HS-5 (cell line): ENCODE data around the gene GLI2.

Source experiments
- DNase-seq: peaks from one replicate; pipeline ENCODE4 v3.0.0-alpha.2; 2012; ENCODE audit warnings: low read depth

Gene GLI2

DNA sequence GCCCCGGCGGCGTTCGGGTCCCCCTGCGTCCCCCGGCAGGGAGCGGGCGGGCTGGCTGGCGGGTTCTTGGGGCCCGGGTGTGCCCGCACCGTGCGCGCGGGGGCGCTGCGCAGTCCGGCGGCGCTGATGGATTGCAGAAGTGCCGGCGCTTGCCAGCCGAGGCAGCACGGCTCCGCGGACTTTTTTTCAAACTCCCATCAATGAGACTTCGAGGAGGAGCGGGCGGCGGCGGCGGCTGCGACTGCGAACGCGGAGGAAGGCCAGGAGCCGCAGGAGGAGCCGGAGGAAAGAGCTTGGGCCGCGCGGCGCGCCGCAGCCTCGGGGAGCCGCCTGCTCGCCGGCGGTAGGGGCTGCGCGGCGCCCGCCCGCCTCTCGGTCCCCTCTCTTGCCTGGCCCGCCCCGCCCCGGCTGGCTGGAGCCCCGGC, at the start of gene GLI2:
GLI2 (plus strand) TSS at position 123 of the 425 bp plus-strand sequence. CDS start 61,453 bp downstream, outside the sequence.
- peak; percentile 48 for DNase-seq

DNA sequence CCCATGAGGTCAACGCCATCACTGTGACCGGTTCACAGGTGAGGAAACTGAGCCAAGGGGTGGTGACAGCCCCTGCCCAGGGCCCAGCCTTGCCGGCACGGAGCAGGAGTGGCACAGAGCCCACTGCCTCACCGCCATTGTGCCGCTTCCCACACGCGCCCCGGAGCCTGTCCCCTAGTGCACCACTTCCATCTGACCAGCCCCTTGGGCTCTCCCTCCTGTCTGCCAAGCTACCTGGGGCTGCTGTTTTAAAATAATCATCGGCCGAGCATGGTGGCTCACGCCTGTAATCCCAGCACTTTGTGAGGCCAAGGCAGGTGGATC, 49.7 kb upstream of the GLI2 start:
- no peak for DNase-seq

DNA sequence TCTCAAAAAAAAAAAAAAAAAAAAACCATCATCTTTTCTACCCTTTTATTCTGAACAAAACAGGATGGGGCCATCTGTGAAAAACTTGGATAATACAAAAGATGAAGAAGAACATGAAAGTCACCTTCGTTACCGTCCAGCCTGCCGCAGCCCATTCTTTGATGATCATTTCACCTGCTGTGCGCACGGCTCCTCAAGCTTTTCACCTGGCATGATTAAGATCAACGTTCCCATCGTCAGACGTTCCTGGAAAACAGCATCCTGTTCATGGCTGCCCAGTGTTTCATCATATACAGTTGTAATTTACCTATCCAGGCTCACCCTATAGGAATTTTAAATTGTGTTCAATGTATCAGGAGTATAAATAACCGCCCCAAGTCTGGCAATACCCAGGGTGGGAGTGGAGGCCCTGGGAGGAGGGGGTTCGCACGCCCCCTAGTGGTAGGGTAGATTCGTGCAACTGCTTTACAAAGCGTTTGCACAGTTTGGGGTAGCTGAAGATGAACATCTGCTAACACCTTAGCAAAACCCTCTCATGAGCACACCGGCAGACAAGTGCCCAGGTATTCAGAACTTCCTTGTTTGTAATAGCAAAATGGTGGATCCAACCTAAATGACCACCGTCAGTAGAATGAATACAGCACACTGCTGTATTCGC, 49.0 kb upstream of the GLI2 start:
- DNase-seq = no peak

DNA sequence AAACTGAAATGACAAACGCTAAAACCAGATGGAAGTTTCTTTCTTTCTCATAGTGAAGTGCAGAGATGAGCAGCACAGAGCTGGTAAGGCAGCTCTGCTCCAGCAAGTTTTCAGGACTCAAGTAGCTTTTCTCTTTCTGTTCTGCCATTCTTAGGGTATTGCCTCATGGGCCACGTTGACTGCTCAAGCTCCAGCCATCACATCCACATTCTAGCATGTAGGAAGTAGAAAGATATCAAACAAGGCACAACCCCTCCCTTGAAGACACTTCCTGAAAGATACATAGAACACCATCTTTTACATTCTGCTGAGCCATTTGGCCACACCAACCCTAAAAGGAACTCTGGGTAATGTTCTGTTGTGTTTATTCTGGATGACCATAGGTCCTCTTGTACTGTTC, 48.5 kb upstream of the GLI2 start:
- no peak for DNase-seq

DNA sequence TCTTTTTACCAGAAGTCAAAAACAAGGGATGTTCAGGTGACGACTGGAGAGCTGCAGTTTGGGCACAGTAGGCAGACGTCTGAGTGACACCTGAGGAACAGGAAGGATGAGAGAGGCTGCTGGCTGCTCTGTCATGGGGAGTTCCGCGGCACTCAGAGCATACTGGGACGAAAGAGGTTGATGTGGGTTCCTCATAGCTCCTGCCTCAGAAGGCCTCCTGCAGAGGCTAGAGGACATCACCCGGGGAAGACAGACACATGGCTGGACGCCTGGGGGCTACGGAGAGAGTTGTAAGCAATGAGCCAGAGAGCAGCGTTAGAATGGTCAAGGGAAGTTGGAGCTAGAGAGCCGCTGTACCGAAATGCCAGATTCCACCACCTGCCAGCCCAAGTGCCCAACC, 45.1 kb upstream of the GLI2 start:
- DNase-seq = no peak

DNA sequence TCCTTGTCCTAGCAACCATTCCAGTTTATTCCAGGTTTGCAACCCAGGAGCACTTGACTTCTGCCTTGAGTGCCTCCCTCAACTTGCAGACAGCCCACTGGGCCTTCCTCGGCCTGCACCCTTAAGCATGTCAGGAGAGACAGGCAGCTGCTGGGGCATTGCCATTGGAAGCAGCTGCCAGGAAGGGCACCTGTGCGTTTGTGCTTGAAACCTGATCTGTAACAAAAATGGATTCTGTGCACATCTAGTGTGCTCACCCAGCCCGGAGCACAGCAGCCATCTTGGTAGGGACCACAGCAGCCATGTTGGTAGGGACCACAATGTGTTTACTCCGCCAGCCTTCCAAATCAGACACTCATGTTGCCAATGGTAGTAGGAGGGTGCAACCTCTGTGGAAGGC, 44.3 kb upstream of the GLI2 start:
- DNase-seq = no peak

DNA sequence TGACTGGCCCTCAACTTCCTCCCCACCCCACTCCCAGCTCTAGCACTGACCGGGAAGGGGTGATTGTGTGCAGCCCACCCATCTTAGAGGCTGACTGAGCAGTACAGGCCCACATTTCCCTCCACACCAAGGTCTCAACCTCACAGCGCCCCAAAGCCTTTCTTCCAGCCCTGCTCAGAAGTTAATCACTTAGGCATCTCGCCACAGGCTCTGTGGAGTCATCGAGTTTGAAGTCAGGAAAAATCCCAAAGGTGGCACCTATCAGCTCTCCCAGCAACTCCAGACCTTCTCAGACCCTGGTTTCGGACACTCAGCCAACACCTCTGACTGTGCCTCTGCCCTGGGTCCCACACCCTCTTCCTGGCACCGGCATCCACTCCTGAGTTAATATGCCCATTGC, 43.0 kb upstream of the GLI2 start:
- DNase-seq = no peak

DNA sequence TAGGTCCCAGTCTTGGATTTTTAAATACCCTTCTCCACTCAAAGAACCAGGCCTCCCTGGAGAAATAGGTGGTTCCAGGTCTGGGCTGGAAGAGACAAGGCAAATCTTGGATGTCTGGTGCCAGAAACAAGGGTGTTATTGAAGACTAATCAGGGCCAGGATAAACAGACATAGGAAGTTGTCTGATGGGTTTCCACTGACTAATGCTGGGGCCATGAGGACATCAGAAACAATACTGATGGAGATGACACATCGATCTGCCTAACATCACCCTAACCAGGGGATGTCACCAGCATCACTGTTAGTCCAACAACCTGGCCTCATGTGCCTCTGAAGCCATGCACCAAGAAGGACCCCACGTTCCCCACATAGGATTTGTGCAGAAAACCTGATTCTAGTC, 42.5 kb upstream of the GLI2 start:
- no peak for DNase-seq

DNA sequence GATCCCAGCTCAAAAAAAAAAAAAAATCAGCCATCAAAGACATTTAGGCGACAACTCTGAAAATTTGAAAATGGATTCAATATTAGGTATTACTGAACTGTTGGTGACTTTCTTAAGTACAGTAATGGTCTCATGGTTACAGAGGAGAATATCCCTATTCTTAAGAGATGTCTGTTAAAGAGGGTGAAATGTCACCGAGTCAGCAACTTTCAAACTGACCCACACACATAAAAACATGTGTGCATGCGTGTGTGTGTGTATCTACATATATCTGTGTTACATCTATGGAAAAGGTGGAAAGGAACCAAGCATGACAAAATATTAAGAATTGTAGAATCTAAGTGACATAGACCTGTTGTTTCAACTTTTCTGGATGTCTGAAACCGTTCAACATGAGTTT, 41.6 kb upstream of the GLI2 start:
- no peak for DNase-seq

DNA sequence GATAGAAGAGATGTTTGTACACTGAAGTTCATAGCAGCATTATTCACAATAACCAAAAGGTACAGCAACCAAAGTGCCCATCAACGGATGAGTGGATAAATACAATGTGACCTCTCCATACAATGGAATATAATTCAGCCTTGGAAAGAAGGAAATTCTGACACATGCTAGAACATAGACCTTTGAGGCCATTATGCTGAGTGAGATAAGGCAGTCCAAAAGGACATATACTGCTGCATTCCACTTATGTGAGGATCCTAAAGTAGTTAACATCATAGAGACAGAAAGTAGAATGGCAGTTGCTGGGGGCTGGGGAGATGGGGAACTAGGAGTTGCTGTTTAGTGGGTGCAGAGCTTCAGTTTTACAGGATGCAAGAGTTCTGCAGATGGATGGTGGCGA, 38.2 kb upstream of the GLI2 start:
- DNase-seq = no peak

DNA sequence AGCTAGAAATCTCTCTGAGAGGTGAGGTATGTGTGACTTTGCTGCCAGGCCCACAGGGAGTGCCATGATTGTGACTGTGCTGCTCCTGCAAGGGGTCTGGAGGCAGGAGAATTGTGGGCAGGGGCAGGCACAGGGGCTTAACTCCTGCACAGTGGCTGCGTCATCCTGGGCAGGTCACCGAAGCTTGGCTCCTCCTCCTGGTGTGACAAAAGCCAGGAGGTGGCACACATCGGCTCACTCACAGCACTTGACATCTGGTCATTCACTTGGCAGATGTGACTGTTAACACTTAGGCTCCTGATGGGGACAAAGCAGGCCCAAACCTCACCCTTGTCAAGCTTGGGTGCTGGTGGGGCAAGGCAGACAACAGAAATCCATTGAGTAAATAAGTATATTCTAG, 36.4 kb upstream of the GLI2 start:
- no peak for DNase-seq

DNA sequence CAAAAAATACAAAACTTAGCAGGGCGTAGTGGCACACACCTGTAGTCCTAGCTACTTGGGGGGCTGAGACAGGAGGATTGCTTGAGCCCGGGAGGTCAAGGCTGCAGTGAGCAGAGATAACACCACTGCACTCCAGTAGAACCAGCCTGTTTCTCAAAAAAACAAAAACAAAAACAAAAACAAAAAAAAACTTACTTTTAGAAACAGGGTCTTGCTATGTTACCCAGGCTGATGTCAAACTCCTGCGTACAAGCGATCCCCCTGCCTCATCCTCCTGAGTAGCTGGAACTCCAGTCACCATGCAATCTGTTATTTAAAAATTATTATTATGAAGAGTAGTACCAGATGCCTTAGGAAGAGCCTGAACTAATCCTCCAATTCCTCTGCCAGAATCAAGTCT, 35.0 kb upstream of the GLI2 start:
- no peak for DNase-seq

DNA sequence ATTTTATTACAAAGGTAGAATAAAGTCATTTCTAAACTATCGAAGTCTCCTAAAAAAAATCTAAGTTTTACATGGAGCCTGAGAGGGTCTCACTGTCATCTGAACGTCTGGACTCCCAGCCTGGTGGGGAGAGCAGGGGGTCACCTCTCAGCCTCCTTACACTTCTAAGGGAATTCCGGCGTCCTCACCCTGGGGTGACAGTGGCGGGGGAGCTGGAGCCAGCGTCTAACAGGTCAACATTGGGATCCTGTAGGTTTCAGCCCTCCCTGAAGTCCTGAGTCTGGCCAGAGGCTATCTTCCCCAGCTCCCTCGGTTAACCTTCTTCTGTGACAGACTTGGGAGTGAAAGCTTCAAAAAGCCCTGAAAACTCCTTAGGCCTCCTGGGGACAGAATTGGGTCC, 34.6 kb upstream of the GLI2 start:
- DNase-seq = no peak

DNA sequence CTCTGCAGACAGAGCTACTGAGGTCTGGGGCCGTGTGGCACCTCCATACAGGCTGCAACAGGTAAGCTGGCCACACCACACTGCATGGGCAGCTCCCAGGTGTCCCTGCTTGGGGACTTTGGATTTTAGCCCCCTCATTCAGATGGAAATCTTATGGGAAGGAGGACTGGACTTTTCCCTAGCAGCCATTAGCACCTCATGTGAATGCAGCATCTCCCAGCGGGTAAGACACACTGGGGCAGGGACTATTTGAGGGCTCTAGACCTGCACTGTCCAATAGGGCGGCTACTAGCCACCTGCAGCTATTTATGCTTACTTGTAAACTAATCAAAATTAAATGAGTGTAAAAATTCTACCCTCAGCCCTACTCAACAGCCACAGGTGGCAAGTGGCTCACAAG, 34.2 kb upstream of the GLI2 start:
- DNase-seq = no peak

DNA sequence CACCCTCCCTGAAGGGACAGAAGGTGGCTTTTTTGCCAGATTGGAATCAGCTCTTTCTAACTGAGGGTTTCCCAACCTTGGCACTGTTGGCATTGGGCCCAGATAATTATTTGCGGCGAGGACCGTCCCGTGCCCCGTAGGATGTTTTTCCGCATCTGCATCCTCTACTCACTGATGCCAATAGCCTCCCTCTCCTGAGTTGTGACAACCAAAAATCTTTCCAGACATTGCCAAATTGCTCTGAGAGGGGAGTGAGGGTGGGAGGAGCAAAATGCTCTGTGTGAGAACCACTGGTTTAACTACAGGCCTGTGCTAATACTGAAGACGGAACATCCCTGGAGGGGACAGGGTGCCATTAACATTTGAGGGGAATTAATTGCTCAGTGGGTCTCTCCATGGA, 33.6 kb upstream of the GLI2 start:
- DNase-seq = no peak

DNA sequence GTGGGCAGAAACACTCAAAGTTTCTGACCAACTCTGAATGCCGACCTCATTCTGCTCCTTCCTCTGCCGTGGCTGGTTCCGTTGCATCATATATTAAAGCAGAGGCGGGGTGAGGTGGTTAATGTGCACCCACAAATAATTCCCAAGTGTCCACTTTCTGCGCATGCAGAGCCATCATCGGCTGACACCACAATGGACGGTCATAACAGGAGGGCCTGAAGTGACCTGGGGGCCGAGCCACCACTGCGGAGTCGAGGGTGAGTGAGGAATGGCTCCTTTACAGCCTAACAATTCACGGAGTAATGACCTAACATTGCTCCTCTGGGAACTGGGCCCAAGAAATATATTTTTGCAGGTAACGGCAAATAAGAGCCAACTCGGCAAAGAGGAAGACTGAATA, 32.9 kb upstream of the GLI2 start:
- DNase-seq = no peak

DNA sequence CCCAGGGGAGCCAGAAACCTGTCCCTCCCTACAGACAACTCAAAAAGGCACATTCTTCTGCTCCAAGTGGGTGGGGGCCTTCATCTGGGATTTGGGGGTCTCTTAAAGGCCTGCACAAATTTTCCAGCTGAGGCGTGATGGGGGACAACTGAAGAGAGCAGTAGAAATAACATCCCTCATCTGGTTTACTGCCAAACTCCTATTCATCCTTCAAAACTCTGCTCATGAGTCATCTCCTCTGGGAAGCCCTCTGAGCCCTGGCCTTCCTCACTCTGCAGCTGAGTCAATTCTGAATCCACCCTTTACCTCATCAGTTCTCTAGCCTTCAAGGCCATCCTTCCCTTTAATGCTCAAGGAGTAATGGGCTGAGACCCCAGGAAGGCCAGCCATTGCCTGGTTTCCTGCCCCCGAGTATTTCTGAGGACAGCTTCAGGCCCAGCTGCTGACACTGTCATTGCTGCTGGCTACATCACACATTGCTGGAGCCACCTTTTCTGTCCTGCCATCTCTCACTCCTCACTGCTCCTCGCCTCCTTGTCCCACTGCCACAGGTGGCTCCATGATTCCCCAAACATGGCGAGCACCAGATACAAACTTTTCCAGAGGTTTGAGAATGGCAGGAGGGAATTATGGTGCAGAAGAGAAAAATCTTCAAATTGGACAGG, 32.2 kb upstream of the GLI2 start:
- DNase-seq = peak; percentile 83

DNA sequence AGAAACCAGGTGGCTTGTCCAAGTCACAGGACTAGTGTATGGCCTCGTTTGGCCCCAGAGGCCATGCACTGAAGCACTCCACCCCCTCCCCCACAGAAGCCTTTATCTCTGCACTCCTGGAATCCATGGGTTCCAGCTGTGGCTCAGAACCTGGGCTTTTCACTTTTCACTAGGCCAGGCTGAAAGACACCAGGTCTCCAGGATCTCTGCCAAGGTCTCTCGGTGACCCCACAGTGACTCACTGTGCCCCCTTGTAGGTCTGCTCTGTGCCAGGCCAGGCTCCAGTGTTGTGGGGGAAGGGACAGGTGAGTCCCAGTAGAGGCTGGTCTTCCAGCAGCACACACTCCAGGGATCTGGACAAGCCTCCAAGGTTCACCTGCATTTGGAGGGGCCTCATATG, 31.0 kb upstream of the GLI2 start:
- DNase-seq = no peak

DNA sequence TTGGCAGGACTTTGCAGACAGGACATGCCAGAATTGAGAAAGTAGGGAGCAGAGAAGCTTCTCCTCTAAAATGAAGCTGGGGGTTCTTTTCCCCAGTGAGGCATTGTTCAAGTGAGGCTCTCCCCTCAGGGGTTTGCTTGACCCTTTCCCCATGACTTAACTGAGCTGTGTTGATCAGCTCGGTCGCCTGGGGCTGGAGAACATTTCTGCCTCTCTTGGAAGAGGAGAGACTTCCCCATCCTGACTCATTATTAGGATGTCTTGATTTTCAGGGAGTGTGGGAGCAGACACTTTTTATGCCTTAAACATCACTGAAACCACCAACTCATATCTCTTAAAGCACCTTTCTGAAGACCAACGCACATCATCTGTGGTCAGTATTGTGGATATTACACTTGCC, 27.9 kb upstream of the GLI2 start:
- no peak for DNase-seq

DNA sequence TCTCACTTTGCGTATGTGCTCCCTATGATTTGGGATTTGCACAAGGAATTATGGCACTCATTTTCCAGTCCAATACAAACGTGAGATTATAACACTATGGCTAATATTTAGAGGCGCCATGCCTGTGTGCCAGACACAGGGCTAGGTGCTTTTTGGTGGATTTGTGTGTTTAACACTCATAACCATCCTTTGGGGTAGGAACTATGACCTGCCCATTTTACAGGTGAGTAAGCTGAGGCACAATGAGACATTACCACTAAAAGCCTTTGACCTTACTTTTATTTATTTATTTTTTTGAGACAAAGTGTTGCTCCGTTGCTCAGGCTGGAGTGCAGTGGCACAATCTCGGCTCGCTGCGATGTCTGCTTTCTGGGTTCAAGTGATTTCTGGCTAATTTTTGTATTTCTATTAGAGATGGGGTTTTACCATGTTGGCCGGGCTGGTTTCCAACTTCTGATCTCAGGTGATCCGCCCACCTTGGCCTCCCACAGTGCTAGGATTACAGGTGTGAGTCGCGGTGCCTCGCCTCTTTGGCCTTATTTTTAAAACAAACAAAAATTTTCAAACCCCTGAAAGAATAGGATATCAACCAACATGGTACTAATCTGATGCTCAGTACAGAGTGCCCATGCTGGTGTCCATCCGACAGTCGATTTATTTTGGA, 26.6 kb upstream of the GLI2 start:
- DNase-seq = no peak

DNA sequence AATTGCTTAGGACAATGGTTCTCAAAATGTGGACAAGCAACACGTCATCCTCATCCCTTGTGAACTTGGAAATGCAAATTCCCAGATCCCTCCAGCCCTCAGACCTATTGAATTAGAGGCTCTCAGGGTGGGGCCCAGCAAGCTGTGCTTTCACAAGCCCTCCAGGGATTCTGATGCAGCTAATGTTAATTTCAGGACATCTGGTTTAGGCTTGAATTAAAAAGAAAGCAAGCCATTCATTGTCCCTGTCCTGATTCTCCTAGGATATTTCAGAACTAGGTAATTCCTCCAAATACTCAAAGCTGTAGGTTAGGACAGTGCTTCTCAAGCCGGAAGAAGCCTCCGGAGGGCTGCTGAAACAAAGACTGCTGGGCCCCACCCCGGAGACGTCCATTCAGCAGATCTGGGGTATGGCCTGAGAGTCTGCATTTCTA, 26.0 kb upstream of the GLI2 start:
- DNase-seq = no peak

DNA sequence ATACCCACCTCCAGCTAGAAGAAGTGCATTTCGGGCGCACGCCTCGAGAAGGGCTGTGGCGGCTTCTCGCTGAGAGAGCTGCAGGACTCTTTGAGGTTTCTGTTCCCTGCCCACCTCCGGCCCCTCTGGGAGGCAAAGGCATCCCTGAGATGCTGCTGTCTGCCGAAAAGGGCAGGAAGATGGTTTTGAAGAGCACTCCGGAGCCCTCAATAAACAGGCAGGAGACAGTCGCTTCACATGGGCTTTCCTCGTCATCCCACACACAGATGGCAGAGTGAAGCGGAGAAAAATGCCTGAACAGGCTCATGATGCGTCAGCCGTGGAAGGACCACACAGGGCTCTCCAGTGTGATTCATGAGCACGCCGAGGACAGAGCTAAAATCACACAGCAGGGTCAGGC, 25.4 kb upstream of the GLI2 start:
- DNase-seq = no peak

DNA sequence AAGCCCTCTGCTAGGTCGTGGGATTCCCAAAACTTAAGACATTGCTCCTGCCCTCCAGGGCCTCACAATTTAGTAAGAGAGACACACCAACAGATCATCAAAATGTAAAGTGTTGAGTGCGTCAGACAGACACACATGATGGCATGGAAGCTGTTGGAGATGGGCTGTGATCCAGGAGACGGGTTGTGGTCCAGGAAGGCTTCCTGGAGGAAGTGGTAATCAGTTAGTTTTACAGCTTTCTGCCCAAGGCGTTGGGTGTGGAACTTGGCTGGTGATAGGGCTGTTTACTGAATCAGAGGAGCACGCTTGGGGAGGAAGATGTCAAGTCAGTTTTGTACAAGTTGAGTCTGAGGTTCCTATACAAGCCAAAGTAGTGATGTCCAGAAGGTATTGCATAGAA, 24.0 kb upstream of the GLI2 start:
- DNase-seq = no peak

DNA sequence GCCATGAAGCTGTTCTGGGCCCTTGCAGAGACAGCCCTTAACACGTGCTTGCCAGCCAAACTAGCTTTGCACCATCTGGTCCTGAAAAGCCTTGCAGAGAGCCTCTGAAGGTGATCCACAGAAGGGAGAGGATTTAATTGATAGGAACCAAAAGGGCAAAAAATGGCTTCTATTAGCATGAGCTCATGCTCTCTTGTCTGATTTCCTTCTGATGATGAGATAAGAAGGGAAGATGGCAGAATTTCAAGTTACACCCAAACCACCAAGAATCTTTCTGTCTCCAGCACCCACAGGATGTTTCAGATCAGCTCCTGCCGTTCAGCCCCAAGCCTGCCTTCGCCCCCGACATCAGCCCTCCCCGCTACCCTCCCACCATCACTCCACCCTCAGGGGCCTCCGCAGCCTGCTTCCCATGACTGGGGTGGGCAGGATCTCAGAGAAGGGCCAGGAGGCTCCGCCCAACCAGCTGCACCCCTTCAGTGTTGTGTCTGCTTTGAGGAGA, 23.4 kb upstream of the GLI2 start:
- no peak for DNase-seq
